ENCODE measurements around the gene DENND6B.

GRCh38 chr22:50314081-50314454 lies 12.7 kb downstream of the DENND6B start:
- TF ChIP-seq CTCF (IDR thresholded peaks at IDR 0.05) (no peak), EZH2 (IDR thresholded peaks at IDR 0.05; ENCODE audit: borderline replicate concordance, insufficient read depth, low read depth, low read length, poor library complexity, severe bottlenecking) (no peak)
